Calu3 (cell line): ENCODE results near the gene CALD1. TPM values are rescaled to one million over a fixed set of nuclear protein-coding genes. Genes with fewer than 3 reads are reported as not detected.
A peak's percentile ranks its signal among the peaks of the same experiment; 100 is the strongest.

Experiments
- BruUV-seq: library from RNA; stranded (reverse); fragments of 400-500 nt; replicated peaks from 2 replicates; lab custom pipeline; 2021; lab: Mats Ljungman, UMichigan
- CTCF ChIA-PET: fragments of 300-600 bp; sonication (Branson Sonifier 250); formaldehyde crosslinking; loops from one replicate; lab custom pipeline; 2022; ENCODE audit warnings: antibody characterized with exemption; lab: Charles Lee
- DNase-seq: peaks from one replicate; pipeline ENCODE4 v3.0.0; 2022
- H3K27ac Mint-ChIP-seq: one replicate; pipeline ENCODE4 v1.8.0; 2022; ENCODE audit warnings: mixed read lengths; ENCODE audit not compliant: unreplicated experiment
- H3K27me3 Mint-ChIP-seq: one replicate; pipeline ENCODE4 v1.8.0; 2022; ENCODE audit warnings: mixed read lengths; ENCODE audit not compliant: unreplicated experiment
- H3K36me3 Mint-ChIP-seq: one replicate; pipeline ENCODE4 v1.8.0; 2022; ENCODE audit warnings: mild to moderate bottlenecking, moderate library complexity, mixed read lengths; ENCODE audit not compliant: insufficient read depth, unreplicated experiment
- H3K4me1 Mint-ChIP-seq: one replicate; pipeline ENCODE4 v1.8.0; 2022; ENCODE audit warnings: mild to moderate bottlenecking, low read depth, mixed read lengths; ENCODE audit not compliant: unreplicated experiment
- H3K4me3 Mint-ChIP-seq: one replicate; pipeline ENCODE4 v1.8.0; 2022; ENCODE audit warnings: mild to moderate bottlenecking, low read depth, moderate library complexity, mixed read lengths; ENCODE audit not compliant: unreplicated experiment
- H3K9me3 Mint-ChIP-seq: one replicate; pipeline ENCODE4 v1.8.0; 2022; ENCODE audit warnings: low read depth, mixed read lengths; ENCODE audit not compliant: unreplicated experiment
- CTCF ChIP-seq: fragments of 200-600 bp; IDR thresholded peaks from one replicate; pipeline ENCODE4 v1.8.0; 2022; ENCODE audit warnings: antibody characterized with exemption; ENCODE audit not compliant: unreplicated experiment
- intact Hi-C: fragments of 100-400 bp; cut with micrococcal nuclease; formaldehyde crosslinking; loops from one replicate; pipeline ENCODE4 v1.10.0; 2022; ENCODE audit not compliant: unreplicated experiment
- total RNA-seq: library from RNA; stranded (reverse); gene quantifications from 2 replicates; pipeline ENCODE4 v1.2.3, GENCODE V29; 2022

CALD1 gene
- total RNA-seq, 1 experiment from 2014 or later, result 9.3 TPM

- no peaks in the 10 kb centered on the region for H3K9me3 Mint-ChIP-seq
- CTCF ChIA-PET, result interaction anchor here (1.7 to 2.2 kb wide), 3 partner anchors 217 to 309 kb away, joined by 7 to 10 read pairs (median 9); no protein-coding TSS in a partner anchor
- DNase-seq, result no peak
- no peak for TF ChIP-seq CTCF
- intact Hi-C loops, result loop anchor here (2.0 to 10.0 kb wide), 3 partner anchors 55 to 507 kb away; no protein-coding TSS in a partner anchor
- no peaks in the 10 kb centered on the region for H3K36me3 Mint-ChIP-seq
- H3K27ac Mint-ChIP-seq, result no peak overlapping the region
- H3K27me3 Mint-ChIP-seq, result no peaks in the 10 kb centered on the region
- peaks cover 16% of the 10 kb centered on the region for H3K4me1 Mint-ChIP-seq
- H3K4me3 Mint-ChIP-seq, result no peak overlapping the region
- no TSS peak for BruUV-seq
These were observed 162.5 kb downstream of the CALD1 start for GRCh38 chr7:134941952-134942351.

- CTCF ChIA-PET, result interaction anchor here (0.5 to 2.2 kb wide), 7 partner anchors 107 to 310 kb away, joined by 3 to 10 read pairs (median 6); no protein-coding TSS in a partner anchor
- no peak for DNase-seq
- TF ChIP-seq CTCF, result no peak
- Mint-ChIP-seq H3K27me3 (no peaks in the 10 kb centered on the region), H3K27ac (no peak overlapping the region), H3K4me1 (peaks cover 16% of the 10 kb centered on the region), H3K9me3 (no peaks in the 10 kb centered on the region), H3K36me3 (no peaks in the 10 kb centered on the region), H3K4me3 (no peak overlapping the region)
- intact Hi-C loops, result loop anchor here (1.0 to 10.0 kb wide), 4 partner anchors 56 to 508 kb away; no protein-coding TSS in a partner anchor
- BruUV-seq, result no TSS peak
These were observed 163.4 kb downstream of the CALD1 start for GRCh38 chr7:134942690-134943466.

GRCh38 chr7:134943785-134944400 lies 164.5 kb downstream of the CALD1 start:
- CTCF ChIA-PET, result interaction anchor here (1.3 to 2.2 kb wide), 5 partner anchors 219 to 311 kb away, joined by 4 to 10 read pairs (median 6); no protein-coding TSS in a partner anchor
- no peaks in the 10 kb centered on the region for H3K9me3 Mint-ChIP-seq
- H3K27me3 Mint-ChIP-seq, result no peaks in the 10 kb centered on the region
- H3K4me3 Mint-ChIP-seq, result no peak overlapping the region
- TF ChIP-seq CTCF, result no peak
- H3K4me1 Mint-ChIP-seq, result peaks cover 16% of the 10 kb centered on the region
- intact Hi-C loops, result loop anchor here (1.0 to 10.0 kb wide), 5 partner anchors 57 to 509 kb away; no protein-coding TSS in a partner anchor
- DNase-seq, result peak; percentile 13
- no peak overlapping the region for H3K27ac Mint-ChIP-seq
- no TSS peak for BruUV-seq
- no peaks in the 10 kb centered on the region for H3K36me3 Mint-ChIP-seq

- no peak overlapping the region for H3K27ac Mint-ChIP-seq
- no TSS peak for BruUV-seq
- H3K4me3 Mint-ChIP-seq, result no peak overlapping the region
- DNase-seq, result no peak
- TF ChIP-seq CTCF, result no peak
- CTCF ChIA-PET, result no interaction called here
- H3K36me3 Mint-ChIP-seq, result no peaks in the 10 kb centered on the region
- H3K27me3 Mint-ChIP-seq, result no peaks in the 10 kb centered on the region
- no peaks in the 10 kb centered on the region for H3K9me3 Mint-ChIP-seq
- intact Hi-C loops, result loop anchor here (10.0 kb wide), 1 partner anchor 511 kb away; no protein-coding TSS in a partner anchor
- peaks cover 16% of the 10 kb centered on the region for H3K4me1 Mint-ChIP-seq
These were observed 166.3 kb downstream of the CALD1 start for GRCh38 chr7:134945691-134946090.
